HG03039 (cell line): ENCODE results near the gene HIVEP3.

Experiments
- ATAC-seq: cut with Tn5 transposase; IDR thresholded peaks from one replicate; pipeline ENCODE4 v1.9.1; 2021; ENCODE audit warnings: mild to moderate bottlenecking, moderate library complexity; ENCODE audit not compliant: unreplicated experiment

Gene HIVEP3

GRCh38 chr1:41816061-41816460 is 102.7 kb downstream of the HIVEP3 start:
- no peak for ATAC-seq

- ATAC-seq: no peak
Observed at GRCh38 chr1:41813755-41814745, 104.7 kb downstream of the HIVEP3 start.

- ATAC-seq: no peak
Observed at GRCh38 chr1:41813226-41813625, 105.5 kb downstream of the HIVEP3 start.

- ATAC-seq: no peak
Observed at GRCh38 chr1:41812453-41812852, 106.3 kb downstream of the HIVEP3 start.

- no peak for ATAC-seq
Observed at GRCh38 chr1:41812051-41812450, 106.7 kb downstream of the HIVEP3 start.

GRCh38 chr1:41811051-41811795 is 107.5 kb downstream of the HIVEP3 start:
- ATAC-seq: no peak

- no peak for ATAC-seq
Observed at GRCh38 chr1:41810446-41810845, 108.3 kb downstream of the HIVEP3 start.

GRCh38 chr1:41809692-41810091 is 109.0 kb downstream of the HIVEP3 start:
- ATAC-seq: no peak

- ATAC-seq: no peak
Observed at GRCh38 chr1:41807390-41807789, 111.3 kb downstream of the HIVEP3 start.

- no peak for ATAC-seq
Observed at GRCh38 chr1:41806472-41807155, 112.1 kb downstream of the HIVEP3 start.

GRCh38 chr1:41805771-41806471 is 112.8 kb downstream of the HIVEP3 start:
- ATAC-seq: no peak

- ATAC-seq: no peak
Observed at GRCh38 chr1:41804176-41804575, 114.5 kb downstream of the HIVEP3 start.

- ATAC-seq: no peak
Observed at GRCh38 chr1:41803656-41804055, 115.1 kb downstream of the HIVEP3 start.

GRCh38 chr1:41802532-41803501 is 115.9 kb downstream of the HIVEP3 start:
- ATAC-seq: no peak

- ATAC-seq: no peak
Observed at GRCh38 chr1:41800311-41800829, 118.4 kb downstream of the HIVEP3 start.

- ATAC-seq: no peak
Observed at GRCh38 chr1:41799723-41800122, 119.0 kb downstream of the HIVEP3 start.

GRCh38 chr1:41799205-41799604 is 119.5 kb downstream of the HIVEP3 start:
- no peak for ATAC-seq

- no peak for ATAC-seq
Observed at GRCh38 chr1:41795205-41795762, 123.4 kb downstream of the HIVEP3 start.

- ATAC-seq: no peak
Observed at GRCh38 chr1:41794031-41794430, 124.7 kb downstream of the HIVEP3 start.
